Activated T-cell treated with anti-CD3 and anti-CD28 coated beads for 48 hours (primary cell): ENCODE data around the gene AKAP13.

ENCODE experiments used
- DNase-seq: peaks from one replicate; pipeline ENCODE4 v3.0.0-alpha.2; 2020; ENCODE audit warnings: low read depth

The AKAP13 gene

GRCh38 chr15:85704066-85704465 is 323.7 kb downstream of the AKAP13 start:
- DNase-seq = no peak

GRCh38 chr15:85704720-85705429 is 324.5 kb downstream of the AKAP13 start:
- no peak for DNase-seq

- peak; percentile 38 for DNase-seq
Observed at GRCh38 chr15:85706779-85707518, 326.5 kb downstream of the AKAP13 start.

- DNase-seq = no peak
Observed at GRCh38 chr15:85707519-85708338, 327.3 kb downstream of the AKAP13 start.

DNA sequence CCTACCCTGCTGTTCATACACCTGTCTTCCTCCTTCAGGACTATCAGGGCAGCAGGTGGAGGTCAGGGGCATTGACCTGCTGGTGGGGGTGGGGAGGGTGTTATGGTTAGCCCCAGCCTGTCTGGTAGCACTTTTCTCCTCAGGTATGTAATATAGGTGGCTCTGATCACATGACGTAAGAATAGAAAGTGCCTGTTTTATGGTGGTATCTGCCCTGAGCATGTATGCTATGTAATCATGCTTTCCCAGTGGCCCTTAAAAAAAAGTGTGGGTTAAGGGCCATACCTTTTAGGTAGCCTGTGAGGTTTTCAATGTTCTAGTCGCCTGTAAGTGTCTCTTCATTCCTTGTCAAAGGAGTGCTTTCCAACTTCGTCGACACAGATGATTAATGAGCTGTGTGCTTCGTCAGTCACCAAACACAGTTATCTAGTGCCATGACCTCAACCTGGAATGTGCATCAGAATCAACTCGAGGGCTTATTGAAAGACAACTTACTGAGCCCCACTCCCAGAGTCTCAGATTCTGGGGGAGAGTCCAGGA is 328.1 kb downstream of the AKAP13 start:
- no peak for DNase-seq

DNA sequence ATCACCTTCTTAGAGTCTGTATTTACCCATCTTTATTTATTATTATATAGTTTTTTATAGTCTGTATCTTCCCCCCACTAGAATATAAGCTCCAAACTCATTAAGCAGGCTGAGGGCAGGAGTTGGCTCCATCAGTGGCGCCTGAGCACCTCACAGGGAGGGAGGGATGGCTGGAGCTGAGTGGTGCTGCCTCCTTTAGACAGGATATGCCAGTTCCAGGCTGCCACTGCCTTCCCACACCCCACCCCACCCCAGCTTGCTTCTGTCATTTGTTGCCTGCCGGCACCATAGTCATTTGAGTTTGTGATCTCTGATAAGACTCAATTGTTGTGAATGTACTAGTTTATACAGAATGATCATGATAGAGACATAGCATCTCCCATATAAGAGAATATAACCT is 328.8 kb downstream of the AKAP13 start:
- no peak for DNase-seq

DNA sequence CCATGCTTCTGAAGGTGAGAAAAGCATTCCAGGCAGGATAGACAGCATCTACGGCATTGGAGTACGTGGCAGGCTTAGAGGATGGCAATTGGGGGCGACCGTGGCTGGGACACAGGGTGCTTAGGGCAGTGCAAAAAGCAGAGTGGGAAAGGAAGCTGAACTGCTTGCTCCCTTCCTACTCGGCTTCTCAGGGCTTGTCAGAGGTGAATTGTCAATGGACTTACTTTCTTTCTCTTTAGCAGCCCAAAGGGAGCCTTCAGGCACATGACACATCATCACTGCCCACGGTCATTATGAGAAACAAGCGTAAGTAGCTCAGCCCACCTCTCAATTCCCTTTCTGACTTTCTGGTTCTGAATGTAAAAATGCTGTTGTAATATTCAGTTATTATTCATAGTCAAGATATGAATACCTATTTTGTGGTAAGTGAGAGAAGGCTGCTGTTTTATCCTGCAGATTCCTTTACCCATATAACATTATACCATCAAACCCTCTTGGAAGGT is 330.0 kb downstream of the AKAP13 start:
- no peak for DNase-seq

DNA sequence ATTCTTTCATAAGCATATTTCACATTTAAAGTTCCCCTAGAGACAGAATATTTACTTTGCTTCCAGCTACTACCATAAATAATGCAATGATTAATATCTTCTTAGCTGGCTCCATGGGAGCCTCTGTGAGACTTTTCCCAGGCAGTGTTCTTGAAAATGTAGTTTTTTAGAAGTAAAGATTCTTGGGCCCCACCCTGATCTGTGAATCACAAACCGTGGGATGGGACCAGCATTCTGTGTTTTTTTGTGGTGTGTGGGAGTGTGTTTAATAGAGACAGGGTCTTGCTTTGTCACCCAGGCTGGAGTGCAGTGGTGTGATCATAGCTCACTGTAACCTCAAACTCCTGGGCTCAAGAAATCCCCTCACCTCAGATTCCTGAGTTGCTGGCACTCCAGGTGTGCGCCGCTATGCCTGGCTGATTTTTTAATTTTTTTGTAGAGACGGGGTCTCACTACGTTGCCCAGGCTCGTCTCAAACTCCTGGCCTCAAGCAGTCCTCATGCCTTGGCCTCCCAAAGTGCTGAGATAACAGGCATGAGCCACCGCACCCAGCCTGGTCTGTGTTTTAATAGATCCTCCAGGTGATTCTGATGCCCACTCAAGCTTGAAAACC is 331.3 kb downstream of the AKAP13 start:
- DNase-seq = no peak

GRCh38 chr15:85716261-85716660 is 335.9 kb downstream of the AKAP13 start:
- no peak for DNase-seq

GRCh38 chr15:85717212-85717611 is 336.8 kb downstream of the AKAP13 start:
- no peak for DNase-seq

DNA sequence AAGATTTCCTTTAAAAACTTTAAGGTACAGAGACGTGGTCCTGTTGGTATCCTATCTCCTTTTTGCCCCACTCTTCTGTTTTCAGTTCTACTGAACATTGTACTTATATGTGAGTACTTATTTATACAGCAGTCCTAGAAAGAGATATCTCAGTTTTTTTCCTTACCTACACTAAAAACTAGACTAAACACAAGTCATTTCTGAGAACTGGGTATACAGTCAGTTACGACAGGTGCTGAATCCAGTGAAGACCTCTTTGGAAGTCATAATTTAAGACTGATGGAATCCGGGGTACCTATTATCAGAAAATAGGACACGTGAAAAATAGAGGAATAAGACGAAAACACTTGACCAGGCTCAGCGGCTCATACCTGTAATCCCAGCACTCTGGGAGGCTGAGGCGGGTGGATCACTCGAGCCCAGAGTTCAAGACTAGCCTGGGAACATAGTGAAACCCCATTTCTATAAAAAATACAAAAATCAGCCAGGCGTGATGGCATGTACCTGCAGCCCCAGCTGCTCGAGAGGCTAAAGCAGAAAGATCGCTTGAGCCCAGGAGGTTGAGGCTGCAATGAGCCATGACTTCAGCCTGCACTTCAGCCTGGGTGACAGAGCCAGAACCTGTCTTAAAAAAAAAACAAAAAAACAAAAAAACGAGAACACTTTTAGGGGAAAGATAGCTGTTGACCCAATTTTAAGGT is 338.0 kb downstream of the AKAP13 start:
- DNase-seq = no peak

DNA sequence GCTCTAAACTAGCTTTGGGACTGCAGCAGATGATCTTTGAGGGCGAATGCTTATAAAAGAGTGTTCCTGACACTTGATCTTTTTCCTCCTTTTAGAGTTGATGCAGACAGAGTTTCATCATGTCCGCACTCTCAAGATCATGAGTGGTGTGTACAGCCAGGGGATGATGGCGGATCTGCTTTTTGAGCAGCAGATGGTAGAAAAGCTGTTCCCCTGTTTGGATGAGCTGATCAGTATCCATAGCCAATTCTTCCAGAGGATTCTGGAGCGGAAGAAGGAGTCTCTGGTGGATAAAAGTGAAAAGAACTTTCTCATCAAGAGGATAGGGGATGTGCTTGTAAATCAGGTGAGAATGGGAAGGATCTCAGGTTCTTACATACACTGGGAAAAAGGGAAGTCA is 338.6 kb downstream of the AKAP13 start:
- DNase-seq = no peak

DNA sequence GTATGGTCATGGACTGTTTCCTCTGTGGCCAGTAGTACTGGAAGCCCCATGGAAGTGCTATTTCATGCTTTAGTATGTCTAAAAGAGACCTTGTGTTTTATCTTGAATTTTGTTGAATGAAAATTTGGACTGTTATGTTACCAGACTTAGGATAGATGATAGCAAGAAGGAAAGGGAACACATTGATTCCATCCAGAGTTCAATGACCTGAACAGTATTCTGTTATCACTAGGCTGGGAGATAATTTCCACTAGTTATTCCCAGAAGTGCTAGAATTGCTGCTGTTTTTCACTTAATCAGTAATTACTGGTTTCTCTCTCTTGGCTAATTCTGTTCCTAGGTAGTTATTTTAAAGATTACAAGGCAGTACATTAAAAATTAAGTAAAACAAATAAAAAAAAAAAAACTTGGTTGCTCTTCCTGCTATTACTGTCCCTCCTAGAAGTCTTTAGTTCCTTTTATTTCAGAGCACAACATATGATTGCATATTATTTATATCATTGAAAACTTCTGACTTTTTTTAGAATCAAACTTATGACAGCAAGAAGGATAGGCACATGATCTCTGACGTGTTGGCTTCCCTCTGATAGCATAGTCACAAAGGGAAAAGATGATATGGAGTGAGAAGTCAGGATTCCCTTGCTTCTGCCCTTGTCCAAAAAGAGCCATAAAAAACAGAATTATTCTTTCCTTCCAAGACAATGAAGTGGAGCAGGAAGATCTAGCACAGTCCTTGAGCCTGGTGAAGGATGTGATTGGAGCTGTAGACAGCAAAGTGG is 342.2 kb downstream of the AKAP13 start:
- no peak for DNase-seq

GRCh38 chr15:85723960-85724945 is 343.9 kb downstream of the AKAP13 start:
- no peak for DNase-seq

- DNase-seq = no peak
Observed at GRCh38 chr15:85725019-85725418, 344.6 kb downstream of the AKAP13 start.

- DNase-seq = no peak
Observed at GRCh38 chr15:85725564-85725963, 345.2 kb downstream of the AKAP13 start.

- no peak for DNase-seq
Observed at GRCh38 chr15:85726454-85726853, 346.1 kb downstream of the AKAP13 start.

DNA sequence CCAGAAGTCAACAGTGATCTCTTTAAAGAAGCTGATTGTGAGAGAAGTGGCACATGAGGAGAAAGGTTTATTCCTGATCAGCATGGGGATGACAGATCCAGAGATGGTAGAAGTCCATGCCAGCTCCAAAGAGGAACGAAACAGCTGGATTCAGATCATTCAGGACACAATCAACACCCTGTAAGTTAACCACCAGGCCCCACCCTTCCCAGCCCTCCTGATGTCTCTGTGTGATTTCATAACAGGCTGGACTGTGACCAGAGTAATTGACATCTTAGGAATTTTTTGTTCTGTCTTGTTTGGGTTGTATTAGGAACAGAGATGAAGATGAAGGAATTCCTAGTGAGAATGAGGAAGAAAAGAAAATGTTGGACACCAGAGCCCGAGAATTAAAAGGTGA is 346.7 kb downstream of the AKAP13 start:
- DNase-seq = no peak
